Mesendoderm (in vitro differentiated cells): ENCODE data around the gene ANO4.

Experiments
- DNase-seq: peaks from one replicate; pipeline ENCODE4 v3.0.0; 2013
- H2AK5ac ChIP-seq: 2 replicates; pipeline ENCODE4 v1.6.1; 2013; ENCODE audit warnings: low read length, inconsistent platforms
- H2BK120ac ChIP-seq: 2 replicates; pipeline ENCODE4 v1.6.1; 2013; ENCODE audit warnings: low read depth, mild to moderate bottlenecking, low read length, moderate library complexity, mixed read lengths
- H2BK15ac ChIP-seq: replicated peaks from 2 replicates; pipeline ENCODE4 v1.6.1; 2013; ENCODE audit warnings: low read depth, mild to moderate bottlenecking, moderate library complexity
- H2BK5ac ChIP-seq: 2 replicates; pipeline ENCODE4 v1.6.1; 2013; ENCODE audit warnings: low read length, inconsistent platforms
- H3K18ac ChIP-seq: 2 replicates; pipeline ENCODE4 v1.6.1; 2013; ENCODE audit warnings: mild to moderate bottlenecking, low read length, mixed read lengths
- H3K23ac ChIP-seq: one replicate; pipeline ENCODE4 v1.6.1; 2013; ENCODE audit warnings: low read length
- H3K27ac ChIP-seq: 2 replicates; pipeline ENCODE4 v1.5.1; 2013; ENCODE audit warnings: low read depth, mild to moderate bottlenecking, inconsistent platforms, low read length, moderate library complexity
- H3K27me3 ChIP-seq: 2 replicates; pipeline ENCODE4 v1.6.1; 2013; ENCODE audit warnings: low read length, control low read depth, mild to moderate bottlenecking, inconsistent platforms; ENCODE audit not compliant: insufficient read depth, poor library complexity
- H3K36me3 ChIP-seq: 2 replicates; pipeline ENCODE4 v1.6.1; 2013; ENCODE audit warnings: low read length, inconsistent platforms; ENCODE audit not compliant: control insufficient read depth, insufficient read depth
- H3K4ac ChIP-seq: one replicate; pipeline ENCODE4 v1.6.1; 2013; ENCODE audit warnings: low read depth, mild to moderate bottlenecking, low read length, moderate library complexity
- H3K4me1 ChIP-seq: 2 replicates; pipeline ENCODE4 v1.6.1; 2013; ENCODE audit warnings: low read depth, low read length, inconsistent platforms; ENCODE audit not compliant: control insufficient read depth
- H3K4me2 ChIP-seq: 2 replicates; pipeline ENCODE4 v1.6.1; 2013; ENCODE audit warnings: low read length
- H3K4me3 ChIP-seq: 2 replicates; pipeline ENCODE4 v1.5.1; 2013; ENCODE audit warnings: mild to moderate bottlenecking, low read length
- H3K56ac ChIP-seq: one replicate; pipeline ENCODE4 v1.6.1; 2013; ENCODE audit warnings: low read length
- H3K79me1 ChIP-seq: 2 replicates; pipeline ENCODE4 v1.6.1; 2013; ENCODE audit warnings: low read length, inconsistent platforms
- H3K79me2 ChIP-seq: 2 replicates; pipeline ENCODE4 v1.6.1; 2013; ENCODE audit warnings: mild to moderate bottlenecking, low read length; ENCODE audit not compliant: control insufficient read depth, insufficient read depth
- H3K9ac ChIP-seq: 2 replicates; pipeline ENCODE4 v1.6.1; 2013; ENCODE audit warnings: low read length, inconsistent platforms
- H4K5ac ChIP-seq: one replicate; pipeline ENCODE4 v1.6.1; 2013; ENCODE audit warnings: low read length
- H4K8ac ChIP-seq: one replicate; pipeline ENCODE4 v1.6.1; 2013; ENCODE audit warnings: low read depth, mild to moderate bottlenecking, control low read depth, low read length, moderate library complexity
- WGBS: extraction: QIAGEN DNeasy Blood & Tissue Kit; methylation state at CpG from one replicate; pipeline ENCODE4 v1.1.7; 2013; ENCODE audit warnings: low lambda C conversion rate, missing lambda C conversion rate; ENCODE audit not compliant: insufficient coverage; ENCODE audit errors: extremely low coverage; 5-methylcytosine and 5-hydroxymethylcytosine counted together

The ANO4 gene

DNA sequence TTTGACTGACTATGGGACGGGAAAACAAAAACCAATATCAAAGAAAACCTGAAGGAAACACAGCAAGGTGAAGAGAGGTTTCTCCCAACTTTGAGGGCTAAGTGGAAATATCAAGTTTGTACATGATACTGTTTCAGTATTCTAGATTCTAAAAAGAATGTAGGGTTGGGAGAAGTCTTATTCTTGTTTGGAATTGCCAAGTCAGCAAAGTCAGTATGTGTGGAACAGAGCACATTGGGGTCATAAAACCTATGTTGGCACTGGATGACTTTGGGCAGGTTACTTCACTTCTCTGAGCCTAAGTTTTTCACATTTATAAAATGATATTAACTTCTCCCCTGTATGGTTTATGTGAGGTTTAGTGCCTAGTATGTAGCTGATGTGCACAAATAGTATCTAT lies 182.2 kb downstream of the ANO4 start:
- Histone ChIP-seq H2BK120ac (no peak overlapping the region), H2BK5ac (no peak overlapping the region), H4K8ac (no peak overlapping the region), H3K4me2 (no peak overlapping the region), H3K79me2 (no peaks in the 10 kb centered on the region), H4K5ac (no peak overlapping the region), H3K23ac (no peak overlapping the region), H3K79me1 (no peaks in the 10 kb centered on the region), H2AK5ac (no peak overlapping the region), H2BK15ac (no peak overlapping the region), H3K27me3 (no peaks in the 10 kb centered on the region), H3K4me1 (no peaks in the 10 kb centered on the region), H3K56ac (no peak overlapping the region), H3K18ac (no peak overlapping the region), H3K9ac (no peak overlapping the region), H3K27ac (no peak overlapping the region), H3K4me3 (no peak overlapping the region), H3K4ac (no peak overlapping the region), H3K36me3 (no peaks in the 10 kb centered on the region)
- DNase-seq = no peak
- no CpG with 5 or more reads among the region's 1 CpG for WGBS

DNA sequence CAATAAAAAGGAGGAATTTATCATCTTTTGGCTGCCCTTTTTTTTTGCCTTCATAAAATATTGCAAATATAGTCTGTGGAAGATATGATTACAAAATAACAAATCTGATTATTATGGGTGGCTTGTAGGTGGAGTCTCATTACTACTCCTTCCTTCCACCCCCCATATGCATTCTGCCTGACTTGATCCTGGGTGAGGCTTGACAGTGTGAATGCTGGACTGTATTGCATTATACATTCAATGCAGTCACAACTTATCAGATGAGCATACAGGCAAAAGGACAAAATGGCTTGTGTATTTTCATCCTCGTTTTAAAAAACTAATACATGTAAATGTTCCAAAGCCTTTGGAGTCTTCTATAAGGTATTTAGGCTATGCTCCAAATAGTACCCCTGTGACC lies 186.3 kb downstream of the ANO4 start:
- Histone ChIP-seq H3K4me1 (no peaks in the 10 kb centered on the region), H3K23ac (no peak overlapping the region), H3K27me3 (no peaks in the 10 kb centered on the region), H3K4me2 (no peak overlapping the region), H3K79me1 (no peaks in the 10 kb centered on the region), H2BK5ac (no peak overlapping the region), H3K4me3 (no peak overlapping the region), H3K27ac (no peak overlapping the region), H2BK120ac (no peak overlapping the region), H3K36me3 (no peaks in the 10 kb centered on the region), H3K4ac (no peak overlapping the region), H2AK5ac (no peak overlapping the region), H3K79me2 (no peaks in the 10 kb centered on the region), H3K9ac (no peak overlapping the region), H4K8ac (no peak overlapping the region), H4K5ac (no peak overlapping the region), H2BK15ac (no peak overlapping the region), H3K56ac (no peak overlapping the region), H3K18ac (no peak overlapping the region)
- DNase-seq = no peak
- WGBS = no CpG with 5 or more reads among the region's 1 CpG

DNA sequence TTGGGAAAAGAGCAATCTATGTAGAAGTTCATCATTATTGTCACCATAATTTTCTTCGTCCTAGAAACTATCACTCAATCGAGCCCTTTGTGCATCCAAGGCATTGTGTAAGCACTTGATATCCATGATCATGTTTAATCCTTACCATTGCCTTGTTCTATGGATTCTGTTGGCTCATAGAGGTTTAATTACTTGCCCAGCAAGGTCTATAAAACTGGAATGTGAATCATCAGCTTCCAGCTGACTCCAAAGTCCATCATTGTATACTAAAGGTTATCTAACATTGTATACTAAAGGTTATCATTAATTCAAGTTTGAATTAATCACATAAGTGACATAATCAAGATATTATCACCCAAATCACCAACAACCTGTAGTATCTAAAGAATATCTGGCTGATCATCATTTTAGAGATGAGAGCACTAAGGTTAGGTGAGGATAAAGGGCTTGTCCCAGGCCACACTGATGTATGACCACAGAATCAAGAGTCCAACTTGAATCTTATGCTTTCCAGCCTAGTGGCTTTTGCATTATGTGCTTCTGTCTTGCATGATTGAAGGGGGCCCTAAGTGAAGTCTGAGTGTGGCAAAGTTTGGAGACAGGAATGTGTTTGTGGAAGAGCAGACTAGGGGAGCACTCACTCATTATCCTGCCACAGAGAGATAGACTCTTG lies 188.1 kb downstream of the ANO4 start:
- Histone ChIP-seq H3K79me1 (no peaks in the 10 kb centered on the region), H3K9ac (no peak overlapping the region), H3K79me2 (no peaks in the 10 kb centered on the region), H3K18ac (no peak overlapping the region), H4K5ac (no peak overlapping the region), H3K23ac (no peak overlapping the region), H2AK5ac (no peak overlapping the region), H3K27ac (no peak overlapping the region), H3K4me2 (no peak overlapping the region), H3K4me1 (peaks cover 6% of the 10 kb centered on the region), H3K56ac (no peak overlapping the region), H3K36me3 (no peaks in the 10 kb centered on the region), H3K4me3 (no peak overlapping the region), H2BK15ac (no peak overlapping the region), H2BK5ac (no peak overlapping the region), H2BK120ac (no peak overlapping the region), H3K27me3 (no peaks in the 10 kb centered on the region), H3K4ac (no peak overlapping the region), H4K8ac (no peak overlapping the region)
- DNase-seq = no peak
- no CpG with 5 or more reads among the region's 2 CpGs for whole genome bisulfite sequencing

DNA sequence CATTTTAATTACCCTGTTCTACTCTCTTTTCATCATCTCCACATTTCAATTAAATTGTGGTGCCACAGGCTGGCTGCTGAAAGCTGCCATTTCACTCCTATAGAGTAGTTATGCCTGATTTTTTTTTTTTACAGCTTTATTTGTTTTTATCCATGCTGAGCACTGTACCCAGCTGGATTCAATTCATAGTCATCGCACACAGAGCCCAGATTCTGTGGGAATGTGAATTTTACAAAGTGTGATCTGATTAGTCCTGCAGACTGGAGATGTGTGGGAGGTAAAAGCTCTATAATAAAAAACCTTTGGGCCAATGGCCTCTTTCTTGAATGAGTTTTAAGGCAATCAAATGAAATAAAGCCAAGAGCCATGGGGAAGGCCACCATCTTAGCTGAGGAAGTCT lies 190.2 kb downstream of the ANO4 start:
- Histone ChIP-seq H3K18ac (no peak overlapping the region), H2BK120ac (no peak overlapping the region), H4K8ac (no peak overlapping the region), H3K79me2 (no peaks in the 10 kb centered on the region), H3K4me2 (no peak overlapping the region), H2AK5ac (no peak overlapping the region), H3K23ac (no peak overlapping the region), H3K36me3 (no peaks in the 10 kb centered on the region), H3K56ac (no peak overlapping the region), H4K5ac (no peak overlapping the region), H3K27ac (no peak overlapping the region), H3K79me1 (no peaks in the 10 kb centered on the region), H3K9ac (no peak overlapping the region), H3K27me3 (no peaks in the 10 kb centered on the region), H2BK5ac (no peak overlapping the region), H2BK15ac (no peak overlapping the region), H3K4me3 (no peak overlapping the region), H3K4me1 (peaks cover 11% of the 10 kb centered on the region), H3K4ac (no peak overlapping the region)
- no CpG with 5 or more reads among the region's 1 CpG for WGBS
- DNase-seq = no peak

DNA sequence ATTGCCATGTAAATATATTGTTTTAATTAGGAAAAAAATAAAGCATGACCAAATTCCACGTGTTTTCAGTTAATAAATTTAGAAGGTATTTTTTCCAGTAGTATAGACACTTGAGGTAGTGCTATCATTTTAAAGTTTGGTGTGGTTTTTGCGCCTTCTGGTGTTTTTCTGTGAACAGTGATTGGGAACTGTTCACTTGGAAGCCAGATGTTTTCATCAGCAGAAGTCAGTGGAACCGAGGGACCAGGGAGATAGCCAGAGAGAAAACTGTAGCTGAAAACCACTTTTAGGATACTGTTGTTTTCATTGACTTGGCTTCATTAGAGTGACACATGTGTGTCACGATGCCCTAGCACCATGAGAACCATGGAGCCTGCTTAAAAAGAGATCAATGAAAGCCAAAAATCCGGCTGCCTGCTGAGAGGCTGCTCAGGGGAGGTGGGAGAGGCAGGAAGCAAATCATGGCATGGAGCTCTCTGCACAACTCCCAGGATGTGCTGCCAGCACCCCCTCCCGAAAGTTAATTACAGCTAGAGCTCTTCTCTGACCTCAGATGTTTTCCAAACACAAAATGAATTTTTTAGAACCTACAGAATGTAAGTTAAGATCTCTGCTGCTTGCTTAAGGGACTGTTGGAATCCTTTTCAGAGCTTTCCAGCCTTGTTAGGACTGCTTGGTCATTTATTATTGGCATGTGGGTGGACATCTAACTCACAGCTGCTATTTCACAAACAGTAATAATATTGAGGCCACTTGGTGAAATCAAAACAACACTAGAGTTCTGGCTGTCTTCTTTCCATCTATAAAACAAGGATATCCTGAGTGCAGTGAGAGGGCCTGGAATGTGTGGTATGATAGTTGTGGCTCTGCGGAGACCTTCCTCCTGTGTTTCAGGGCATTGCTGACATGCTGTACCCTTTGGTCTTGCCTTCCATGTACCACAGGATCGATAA lies 192.3 kb downstream of the ANO4 start:
- H3K18ac ChIP-seq = peak overlapping the region; percentile 33
- peak overlapping the region; percentile 32 for H3K27ac ChIP-seq
- WGBS = no CpG with 5 or more reads among the region's 8 CpGs
- H3K4me3 ChIP-seq = no peak overlapping the region
- H4K8ac ChIP-seq = no peak overlapping the region
- H3K4me1 ChIP-seq = peaks cover 11% of the 10 kb centered on the region
- H3K36me3 ChIP-seq = no peaks in the 10 kb centered on the region
- peak overlapping the region; percentile 59 for H3K56ac ChIP-seq
- no peak overlapping the region for H2BK5ac ChIP-seq
- no peak overlapping the region for H3K4ac ChIP-seq
- H3K23ac ChIP-seq = no peak overlapping the region
- no peaks in the 10 kb centered on the region for H3K27me3 ChIP-seq
- H3K79me1 ChIP-seq = no peaks in the 10 kb centered on the region
- DNase-seq = peak; percentile 66
- no peak overlapping the region for H4K5ac ChIP-seq
- no peak overlapping the region for H2BK15ac ChIP-seq
- no peak overlapping the region for H3K9ac ChIP-seq
- H2BK120ac ChIP-seq = no peak overlapping the region
- no peaks in the 10 kb centered on the region for H3K79me2 ChIP-seq
- H3K4me2 ChIP-seq = no peak overlapping the region
- no peak overlapping the region for H2AK5ac ChIP-seq
